Adrenal gland (tissue), 5 donors: ENCODE measurements around the gene KLF12.

Experiments used
- CTCF ChIP-seq, 6 experiments: fragments of 450-650 bp in 4 of 6; fragments of 200-600 bp in 2 of 6; sonication (generic) in 1 of 6; IDR thresholded peaks; 1 replicate in 5 of 6; 2 replicates in 1 of 6; pipeline versions ENCODE4 v1.5.1 to v1.8.0; 2016 to 2021; ENCODE audit warnings: antibody characterized with exemption in 6 of 6, mild to moderate bottlenecking in 2 of 6, moderate library complexity in 1 of 6
- POLR2A ChIP-seq, 2 donors: fragments of 450-650 bp; IDR thresholded peaks; one replicate each; pipeline ENCODE4 v1.6.1; 2017; ENCODE audit warnings: antibody characterized with exemption in 2 of 2, mild to moderate bottlenecking in 2 of 2, moderate library complexity in 1 of 2
- donor health status: DM: no; HTN: no; CAD: no.

DNA sequence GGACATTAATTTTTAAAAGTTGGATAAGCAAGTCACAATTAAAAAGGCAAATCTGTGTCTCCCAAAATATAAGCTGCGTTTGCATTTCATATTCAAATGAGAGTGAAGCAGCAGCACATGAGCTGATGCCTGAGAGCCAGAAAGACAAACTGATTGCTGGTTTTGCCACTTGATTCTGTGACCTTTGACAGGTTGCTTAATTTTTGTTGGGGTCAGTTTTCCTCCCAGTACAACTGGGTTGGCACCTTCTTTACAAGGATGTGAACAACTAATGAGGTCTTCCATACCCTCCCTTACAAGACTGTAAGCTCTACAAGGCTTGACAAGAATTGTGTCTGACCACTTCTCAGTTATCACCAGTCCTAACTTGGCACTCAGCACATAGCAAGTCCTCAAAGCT lies 8.1 kb upstream of the KLF12 start:
- TF ChIP-seq CTCF (IDR thresholded peaks at IDR 0.05), result no peak
- no peak for TF ChIP-seq POLR2A (IDR thresholded peaks at IDR 0.05)
